GM12801 (cell line): ENCODE data around the gene CT47A7.
"Not testable (repeated sequence)": the region's sequence is repeated elsewhere in the genome, so short reads cannot be mapped to it uniquely, and the experiment has no call there.

ENCODE experiments used
- TF ChIP-seq, protein P1 (sequence below): IDR thresholded peaks from one replicate; pipeline ENCODE4 v1.5.1; 2011; ENCODE audit warnings: control low read depth; ENCODE audit not compliant: insufficient read length; ENCODE audit errors: extremely low read depth

Gene CT47A7

DNA sequence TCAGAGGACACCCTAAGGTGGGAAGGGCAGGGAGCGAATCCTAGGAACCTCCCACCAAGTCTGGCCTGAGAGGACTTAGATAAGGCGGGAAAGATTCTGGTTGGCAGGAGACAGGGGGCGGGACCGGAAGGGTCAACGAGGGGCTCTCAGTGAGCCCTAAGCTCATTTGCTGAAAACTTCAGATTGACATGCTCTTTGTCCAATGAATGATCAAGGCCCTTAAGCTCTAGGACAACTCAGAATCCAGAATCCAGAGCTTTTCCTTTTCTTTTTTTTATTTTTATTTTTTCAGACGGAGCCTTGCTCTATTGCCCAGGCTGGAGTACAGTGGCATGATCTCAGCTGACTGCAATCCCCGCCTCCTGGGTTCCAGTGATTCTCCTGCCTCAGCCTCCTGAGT is at the start of gene CT47A7:
TSS of gene CT47A7 (minus strand) at position 101 of the 400 bp plus-strand sequence. CDS start 255 bp downstream, outside the sequence.
- TF ChIP-seq, protein P1, sequence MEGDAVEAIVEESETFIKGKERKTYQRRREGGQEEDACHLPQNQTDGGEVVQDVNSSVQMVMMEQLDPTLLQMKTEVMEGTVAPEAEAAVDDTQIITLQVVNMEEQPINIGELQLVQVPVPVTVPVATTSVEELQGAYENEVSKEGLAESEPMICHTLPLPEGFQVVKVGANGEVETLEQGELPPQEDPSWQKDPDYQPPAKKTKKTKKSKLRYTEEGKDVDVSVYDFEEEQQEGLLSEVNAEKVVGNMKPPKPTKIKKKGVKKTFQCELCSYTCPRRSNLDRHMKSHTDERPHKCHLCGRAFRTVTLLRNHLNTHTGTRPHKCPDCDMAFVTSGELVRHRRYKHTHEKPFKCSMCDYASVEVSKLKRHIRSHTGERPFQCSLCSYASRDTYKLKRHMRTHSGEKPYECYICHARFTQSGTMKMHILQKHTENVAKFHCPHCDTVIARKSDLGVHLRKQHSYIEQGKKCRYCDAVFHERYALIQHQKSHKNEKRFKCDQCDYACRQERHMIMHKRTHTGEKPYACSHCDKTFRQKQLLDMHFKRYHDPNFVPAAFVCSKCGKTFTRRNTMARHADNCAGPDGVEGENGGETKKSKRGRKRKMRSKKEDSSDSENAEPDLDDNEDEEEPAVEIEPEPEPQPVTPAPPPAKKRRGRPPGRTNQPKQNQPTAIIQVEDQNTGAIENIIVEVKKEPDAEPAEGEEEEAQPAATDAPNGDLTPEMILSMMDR: not testable (repeated sequence)

DNA sequence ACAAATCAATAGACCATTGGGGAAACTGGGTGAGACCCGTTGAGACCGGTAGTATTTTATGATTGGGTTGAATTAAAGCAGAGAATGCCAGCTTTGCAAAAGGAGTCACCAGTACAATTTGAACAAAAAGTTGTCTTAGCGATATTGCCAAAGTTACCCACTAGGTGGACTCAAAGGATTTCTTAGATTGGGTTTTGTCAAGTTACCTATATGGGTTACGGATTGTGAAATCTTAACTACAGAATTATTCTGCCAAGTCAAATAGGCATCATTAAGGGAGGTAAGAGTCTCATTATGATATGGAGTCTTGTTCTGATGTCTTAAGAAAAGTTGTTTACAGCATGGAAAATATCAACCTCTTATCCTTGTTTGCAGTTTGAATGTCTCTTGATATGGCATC is 44.2 kb upstream of the CT47A7 start:
- TF ChIP-seq, protein P1: no peak

- TF ChIP-seq, protein P1: no peak
Measured at GRCh38 chrX:120999413-120999812, 43.0 kb upstream of the CT47A7 start.

GRCh38 chrX:120985660-120986059 is 29.3 kb upstream of the CT47A7 start, which contains the start of gene CT47A1:
TSS of gene CT47A1 (minus strand) at chrX:120985760. CDS start at chrX:120985529, 231 bp downstream.
- TF ChIP-seq, protein P1: not testable (repeated sequence)
